Thoracic aorta (tissue), 2 donors: ENCODE measurements around the gene GJB6. TPM values are rescaled to one million over a fixed set of nuclear protein-coding genes. Genes with fewer than 3 reads are reported as not detected.

Experiments
- ATAC-seq: fragments of 150-250 bp; one replicate; pipeline ENCODE4 v1.8.0; 2017; ENCODE audit warnings: low read depth; ENCODE audit not compliant: insufficient number of reproducible peaks, low FRiP score
- DNase-seq: peaks from one replicate; pipeline ENCODE4 v3.0.0-alpha.2; 2020; ENCODE audit warnings: low spot score
- H3K27ac ChIP-seq, 2 donors: fragments of 200-600 bp; sonication (generic); 1 replicate in 1 of 2; 2 replicates in 1 of 2; pipeline ENCODE4 v1.5.1; 2016; ENCODE audit warnings: mild to moderate bottlenecking in 2 of 2, moderate library complexity in 2 of 2
- H3K27me3 ChIP-seq: fragments of 200-600 bp; sonication (generic); replicated peaks from 2 replicates; pipeline ENCODE4 v1.6.0; 2016; ENCODE audit warnings: mild to moderate bottlenecking; ENCODE audit not compliant: insufficient read depth
- H3K36me3 ChIP-seq: fragments of 200-600 bp; sonication (generic); one replicate; pipeline ENCODE4 v1.5.1; 2016
- H3K4me1 ChIP-seq, 2 donors: fragments of 200-600 bp; sonication (generic); 1 replicate in 1 of 2; 2 replicates in 1 of 2; pipeline versions ENCODE4 v1.5.1 to v1.6.0; 2016; ENCODE audit warnings: low read depth in 2 of 2, mild to moderate bottlenecking in 1 of 2; ENCODE audit not compliant: control insufficient read depth in 1 of 2
- H3K4me3 ChIP-seq: fragments of 200-600 bp; sonication (generic); 2 replicates; pipeline ENCODE4 v1.5.1; 2016; ENCODE audit warnings: mild to moderate bottlenecking
- H3K9me3 ChIP-seq: fragments of 200-600 bp; sonication (generic); 2 replicates; pipeline ENCODE4 v1.5.1; 2016
- CTCF ChIP-seq: fragments of 200-600 bp; sonication (generic); IDR thresholded peaks from one replicate; pipeline ENCODE4 v1.5.1; 2019; ENCODE audit warnings: antibody characterized with exemption
- total RNA-seq, 2 donors: library from RNA; depleted of rRNA; stranded (reverse); fragments of >200 nt; gene quantifications; one replicate each; pipeline versions ENCODE4 v1.1.0 to v1.2.3, GENCODE V29; 2016

The GJB6 gene
- total RNA-seq, 2 donors from 2014 or later: not detected

DNA sequence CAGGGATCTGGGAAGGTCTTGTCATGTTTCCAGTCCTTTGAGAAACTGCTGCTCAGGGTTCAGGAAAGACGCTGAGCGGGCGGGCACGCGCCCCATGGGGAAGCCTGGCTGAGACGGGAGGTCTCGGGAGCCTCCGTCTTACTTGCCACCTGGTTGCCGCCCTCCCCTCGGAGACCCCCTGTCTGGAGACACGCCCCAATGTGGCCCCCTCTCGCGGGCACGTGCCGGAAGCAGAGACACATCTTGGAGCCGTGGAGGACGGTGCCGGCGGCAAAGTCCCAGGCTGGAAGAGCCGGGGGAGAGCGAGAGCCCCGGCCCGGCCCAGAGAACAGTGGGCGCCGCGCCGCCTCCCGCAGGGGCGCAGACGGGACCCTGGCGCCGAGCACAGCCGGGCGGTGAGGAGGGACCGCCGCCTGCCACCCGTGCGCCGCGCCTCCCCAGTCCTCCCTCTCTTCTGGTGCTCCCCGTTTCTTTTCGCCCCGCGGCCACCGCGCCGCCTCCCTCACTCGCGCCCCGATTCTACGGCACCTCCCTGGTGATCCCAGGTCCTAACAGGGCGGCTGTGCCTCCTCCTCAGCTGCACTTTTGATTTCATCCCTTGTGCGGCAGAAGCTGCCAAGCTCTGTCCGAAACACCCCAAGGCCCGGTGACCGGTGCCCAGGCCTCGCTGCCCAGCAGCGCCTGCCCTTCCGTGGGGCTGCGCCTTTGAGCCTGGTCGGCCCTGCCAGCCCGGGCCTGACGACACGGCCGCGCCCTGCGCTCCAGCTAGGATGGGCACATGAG, 54.9 kb downstream of the GJB6 start:
- Histone ChIP-seq H3K36me3 (no peaks in the 10 kb centered on the region), H3K4me1 (peaks cover 0 to 5% of the 10 kb centered on the region in 2 donors), H3K27ac (no peak overlapping the region), H3K4me3 (no peak overlapping the region), H3K27me3 (no peaks in the 10 kb centered on the region), H3K9me3 (no peaks in the 10 kb centered on the region)
- no peak for DNase-seq
- ATAC-seq: no peak
- TF ChIP-seq CTCF: no peak

DNA sequence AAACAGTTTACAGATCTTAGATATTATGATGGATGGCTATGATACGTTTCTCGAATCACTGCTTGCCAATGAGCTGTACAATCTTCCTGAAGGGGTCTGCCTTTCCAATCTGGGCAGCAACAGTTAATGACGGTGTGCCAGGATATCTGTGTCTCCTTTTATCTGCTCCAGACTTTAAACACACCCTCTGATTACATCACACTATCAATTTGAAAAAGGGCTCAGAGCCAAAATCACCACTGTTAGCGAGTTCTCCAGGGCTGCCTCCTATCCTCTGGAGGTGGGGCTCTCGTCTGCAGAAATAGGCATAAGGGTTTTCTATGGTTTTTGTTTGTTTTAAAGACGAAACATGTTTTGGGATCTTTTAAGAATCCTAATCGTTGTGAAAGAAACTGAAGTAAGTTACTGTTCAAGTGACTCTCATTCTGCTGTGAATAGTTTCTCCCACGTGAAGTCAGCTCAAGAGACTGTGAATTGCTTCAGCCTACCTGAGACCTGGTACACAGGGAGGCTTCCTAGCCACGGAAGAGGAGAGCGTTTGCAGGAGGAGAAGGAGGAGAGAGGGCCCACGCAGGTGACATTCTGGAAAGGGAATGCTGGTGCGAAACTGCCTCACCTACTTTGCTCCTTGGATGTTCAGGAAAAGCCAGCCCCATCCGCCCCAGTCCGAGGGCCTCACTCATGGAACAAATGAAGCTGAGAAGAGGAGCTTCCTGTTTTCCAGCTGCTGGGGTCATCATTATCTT, 56.0 kb downstream of the GJB6 start:
- H3K4me3 ChIP-seq: no peak overlapping the region

GRCh38 chr13:20175406-20175794, 56.7 kb downstream of the GJB6 start:
- peaks cover 0 to 5% of the 10 kb centered on the region in 2 donors for H3K4me1 ChIP-seq
- no peaks in the 10 kb centered on the region for H3K9me3 ChIP-seq
- H3K27ac ChIP-seq: no peak overlapping the region
- ATAC-seq: peak; percentile 14
- DNase-seq: no peak
- H3K4me3 ChIP-seq: peak overlapping the region; percentile 47
- H3K36me3 ChIP-seq: no peaks in the 10 kb centered on the region
- H3K27me3 ChIP-seq: no peaks in the 10 kb centered on the region
- no peak for TF ChIP-seq CTCF

More for the DNA sequence above, 56.0 kb downstream of the GJB6 start:
- TF ChIP-seq CTCF: no peak
- Histone ChIP-seq H3K27me3 (no peaks in the 10 kb centered on the region), H3K9me3 (no peaks in the 10 kb centered on the region), H3K27ac (no peak overlapping the region), H3K36me3 (no peaks in the 10 kb centered on the region), H3K4me1 (peaks cover 0 to 5% of the 10 kb centered on the region in 2 donors)
- no peak for ATAC-seq
- no peak for DNase-seq

DNA sequence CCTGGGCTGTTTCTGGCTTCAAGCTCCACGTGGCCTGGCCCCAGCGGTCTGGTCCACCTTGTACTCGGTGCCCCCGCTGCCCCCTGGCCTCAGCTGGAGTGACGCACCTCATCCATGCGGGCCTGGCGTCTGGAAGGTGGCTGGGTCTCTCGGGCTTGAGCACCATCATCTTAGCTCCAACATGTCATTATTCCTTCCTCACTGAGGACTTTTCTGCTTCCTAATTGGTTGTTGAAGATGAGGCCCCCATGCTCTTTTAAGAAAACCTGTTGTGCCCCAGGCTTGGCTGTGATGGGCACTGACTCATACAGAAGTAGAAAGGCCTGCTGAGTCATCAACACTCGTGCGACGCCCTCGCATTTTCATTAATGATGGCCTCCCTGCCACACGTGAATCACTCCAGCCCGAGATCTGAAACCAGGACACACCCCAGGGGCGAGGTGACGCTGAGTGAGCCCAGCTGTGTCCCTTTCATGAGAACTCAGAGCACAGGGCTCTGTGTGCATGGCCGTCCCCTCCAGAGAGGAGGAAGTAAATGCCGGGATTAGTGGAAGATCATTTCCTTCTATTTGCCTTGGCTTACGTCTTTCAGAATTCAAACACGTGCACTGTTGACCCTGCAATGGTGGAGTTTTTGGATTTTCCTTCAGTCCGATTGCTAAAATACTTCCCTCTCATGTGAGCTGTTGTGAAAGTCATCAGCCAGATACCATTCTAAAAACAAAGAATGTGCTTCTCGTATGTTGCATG, 57.3 kb downstream of the GJB6 start:
- Histone ChIP-seq H3K9me3 (no peaks in the 10 kb centered on the region), H3K27ac (no peak overlapping the region), H3K36me3 (no peaks in the 10 kb centered on the region), H3K27me3 (no peaks in the 10 kb centered on the region), H3K4me1 (peaks cover 0 to 5% of the 10 kb centered on the region in 2 donors), H3K4me3 (peak overlapping the region; percentile 47)
- ATAC-seq (peak; percentile 62), DNase-seq (peak; percentile 80)
- no peak for TF ChIP-seq CTCF
